ENCODE data around the gene KIF20B. TPM values are rescaled to one million over a fixed set of nuclear protein-coding genes. Genes with fewer than 3 reads are reported as not detected.

The KIF20B gene
- polyA plus RNA-seq, 1 experiment, result 4.5 TPM

- Histone ChIP-seq H3K27ac (ENCODE audit: low read depth, low read length) (no peak overlapping the region), H3K9me3 (ENCODE audit: control insufficient read depth, insufficient read depth, low read length) (no peaks in the 10 kb centered on the region), H3K27me3 (ENCODE audit: control insufficient read depth, insufficient read depth, low read length) (no peaks in the 10 kb centered on the region), H3K4me3 (ENCODE audit: low read depth, low read length) (no peak overlapping the region)
- ChIA-PET POLR2A (no interaction called here), CTCF (interaction anchor here (0.5 kb wide), 1 partner anchor 12 kb away, joined by 3 read pairs; no protein-coding TSS in a partner anchor)
- no peak for TF ChIP-seq CTCF (IDR thresholded peaks at IDR 0.05; ENCODE audit: low read depth, low read length)
- no peak for DNase-seq (ENCODE audit: low read depth, low spot score)
Observed at GRCh38 chr10:89738551-89739209, 37.3 kb downstream of the KIF20B start.

GRCh38 chr10:89741126-89741762 lies 39.9 kb downstream of the KIF20B start:
- TF ChIP-seq CTCF (IDR thresholded peaks at IDR 0.05; ENCODE audit: low read depth, low read length), result no peak
- POLR2A ChIA-PET, result no interaction called here
- H3K9me3 ChIP-seq (ENCODE audit: control insufficient read depth, insufficient read depth, low read length), result no peaks in the 10 kb centered on the region
- H3K4me3 ChIP-seq (ENCODE audit: low read depth, low read length), result no peak overlapping the region
- no peak for DNase-seq (ENCODE audit: low read depth, low spot score)
- H3K27ac ChIP-seq (ENCODE audit: low read depth, low read length), result no peak overlapping the region
- CTCF ChIA-PET, result no interaction called here
- no peaks in the 10 kb centered on the region for H3K27me3 ChIP-seq (ENCODE audit: control insufficient read depth, insufficient read depth, low read length)

GRCh38 chr10:89744026-89744425 lies 42.6 kb downstream of the KIF20B start:
- H3K27ac ChIP-seq (ENCODE audit: low read depth, low read length), result no peak overlapping the region

GRCh38 chr10:89745903-89746302 lies 44.5 kb downstream of the KIF20B start:
- DNase-seq (ENCODE audit: low read depth, low spot score), result no peak
- Histone ChIP-seq H3K4me3 (ENCODE audit: low read depth, low read length) (no peak overlapping the region), H3K9me3 (ENCODE audit: control insufficient read depth, insufficient read depth, low read length) (no peaks in the 10 kb centered on the region), H3K27ac (ENCODE audit: low read depth, low read length) (no peak overlapping the region), H3K27me3 (ENCODE audit: control insufficient read depth, insufficient read depth, low read length) (no peaks in the 10 kb centered on the region)
- no peak for TF ChIP-seq CTCF (IDR thresholded peaks at IDR 0.05; ENCODE audit: low read depth, low read length)
- CTCF ChIA-PET, result interaction anchor here (0.5 kb wide), 1 partner anchor 345 kb away, joined by 3 read pairs; no protein-coding TSS in a partner anchor
- POLR2A ChIA-PET, result interaction anchor here (1.0 kb wide), 1 partner anchor 10 kb away, joined by 3 read pairs; no protein-coding TSS in a partner anchor

More at GRCh38 chr10:89744026-89744425, 42.6 kb downstream of the KIF20B start:
- ChIA-PET CTCF (no interaction called here), POLR2A (no interaction called here)
- H3K9me3 ChIP-seq (ENCODE audit: control insufficient read depth, insufficient read depth, low read length), result no peaks in the 10 kb centered on the region
- no peak overlapping the region for H3K4me3 ChIP-seq (ENCODE audit: low read depth, low read length)
- H3K27me3 ChIP-seq (ENCODE audit: control insufficient read depth, insufficient read depth, low read length), result no peaks in the 10 kb centered on the region
- DNase-seq (ENCODE audit: low read depth, low spot score), result peak; percentile 11
- no peak for TF ChIP-seq CTCF (IDR thresholded peaks at IDR 0.05; ENCODE audit: low read depth, low read length)

GRCh38 chr10:89750441-89750840 lies 49.1 kb downstream of the KIF20B start:
- ChIA-PET CTCF (interaction anchor here (0.6 kb wide), 1 partner anchor 12 kb away, joined by 3 read pairs; no protein-coding TSS in a partner anchor), POLR2A (no interaction called here)
- Histone ChIP-seq H3K27ac (ENCODE audit: low read depth, low read length) (no peak overlapping the region), H3K27me3 (ENCODE audit: control insufficient read depth, insufficient read depth, low read length) (no peaks in the 10 kb centered on the region), H3K9me3 (ENCODE audit: control insufficient read depth, insufficient read depth, low read length) (no peaks in the 10 kb centered on the region), H3K4me3 (ENCODE audit: low read depth, low read length) (no peak overlapping the region)
- no peak for DNase-seq (ENCODE audit: low read depth, low spot score)
- TF ChIP-seq CTCF (IDR thresholded peaks at IDR 0.05; ENCODE audit: low read depth, low read length), result no peak
